OCI-LY7 (cell line): ENCODE measurements around the gene FRMPD1. TPM values are rescaled to one million over a fixed set of nuclear protein-coding genes. Genes with fewer than 3 reads are reported as not detected.

ENCODE experiments used
- BruUV-seq: library from RNA; stranded (reverse); fragments of 400-500 nt; replicated peaks from 2 replicates; lab custom pipeline; 2021; lab: Mats Ljungman, UMichigan
- CTCF ChIA-PET: fragments of 300-600 bp; sonication (Branson Sonifier 250); formaldehyde crosslinking; loops from one replicate; lab custom pipeline; 2022; ENCODE audit warnings: antibody characterized with exemption; ENCODE audit not compliant: unreplicated experiment; lab: Charles Lee
- POLR2A ChIA-PET: fragments of 300-600 bp; sonication (Branson Sonifier 250); formaldehyde crosslinking; loops from one replicate; lab custom pipeline; 2022; ENCODE audit warnings: antibody characterized with exemption; lab: Charles Lee
- DNase-seq: peaks from one replicate; pipeline ENCODE4 v3.0.0-alpha.2; 2015; ENCODE audit warnings: low spot score
- H2AFZ ChIP-seq: fragments of 200-600 bp; sonication (generic), shearing (Covaris generic); 2 replicates; pipeline ENCODE4 v1.6.1; 2014; ENCODE audit warnings: mild to moderate bottlenecking, antibody characterized with exemption, low read length, moderate library complexity
- H3K27ac ChIP-seq: fragments of 200-600 bp; sonication (generic); 2 replicates; pipeline ENCODE4 v1.5.1; 2014; ENCODE audit warnings: mixed run types, low read depth, mild to moderate bottlenecking, moderate library complexity, low read length, inconsistent platforms; ENCODE audit not compliant: poor library complexity, severe bottlenecking
- H3K36me3 ChIP-seq: fragments of 200-600 bp; sonication (generic); 2 replicates; pipeline ENCODE4 v1.6.1; 2014; ENCODE audit warnings: mild to moderate bottlenecking, antibody characterized with exemption, low read length, moderate library complexity, mixed read lengths; ENCODE audit not compliant: insufficient read depth
- H3K4me1 ChIP-seq: fragments of 200-600 bp; sonication (generic); 2 replicates; pipeline ENCODE4 v1.5.1; 2014; ENCODE audit warnings: mild to moderate bottlenecking, low read length; ENCODE audit not compliant: insufficient read depth, poor library complexity, severe bottlenecking
- H3K4me2 ChIP-seq: fragments of 200-600 bp; sonication (generic); 2 replicates; pipeline ENCODE4 v1.6.1; 2014; ENCODE audit warnings: mild to moderate bottlenecking, low read length
- H3K4me3 ChIP-seq: fragments of 200-600 bp; sonication (generic); 2 replicates; pipeline ENCODE4 v1.5.1; 2014; ENCODE audit warnings: mild to moderate bottlenecking, low read depth, low read length; ENCODE audit not compliant: poor library complexity, severe bottlenecking
- H3K79me2 ChIP-seq: fragments of 200-600 bp; sonication (generic); 2 replicates; pipeline ENCODE4 v1.6.1; 2016; ENCODE audit warnings: low read depth, mild to moderate bottlenecking, low read length, moderate library complexity, mixed read lengths; ENCODE audit not compliant: insufficient read depth
- H3K9me2 ChIP-seq: fragments of 200-600 bp; sonication (generic); 2 replicates; pipeline ENCODE4 v1.6.1; 2016; ENCODE audit warnings: mild to moderate bottlenecking, low read length, mixed read lengths; ENCODE audit not compliant: insufficient read depth
- H3K9me3 ChIP-seq: fragments of 200-600 bp; sonication (generic); 2 replicates; pipeline ENCODE4 v1.6.1; 2014; ENCODE audit warnings: mild to moderate bottlenecking, mixed run types, low read length, mixed read lengths
- H4K20me1 ChIP-seq: fragments of 200-600 bp; sonication (generic); 2 replicates; pipeline ENCODE4 v1.6.1; 2014; ENCODE audit warnings: mild to moderate bottlenecking, antibody characterized with exemption, low read length, moderate library complexity, mixed read lengths; ENCODE audit not compliant: insufficient read depth
- CTCF ChIP-seq: fragments of 200-600 bp; sonication (generic); conservative IDR thresholded peaks from 2 replicates; pipeline ENCODE4 v1.5.1; 2014; ENCODE audit warnings: mild to moderate bottlenecking, antibody characterized with exemption, low read length, moderate library complexity, mixed read lengths
- EZH2phosphoT487 ChIP-seq: fragments of 200-600 bp; sonication (generic); IDR thresholded peaks from 2 replicates; pipeline ENCODE4 v1.6.1; 2018; ENCODE audit warnings: low read depth, borderline replicate concordance, mild to moderate bottlenecking, mixed run types, antibody characterized with exemption, low read length, moderate library complexity, mixed read lengths
- intact Hi-C: fragments of 100-400 bp; cut with micrococcal nuclease; formaldehyde crosslinking; loops from one replicate; pipeline ENCODE4 v1.10.0; 2022; ENCODE audit not compliant: unreplicated experiment
- total RNA-seq, 2 experiments: library from RNA; depleted of rRNA in 1 of 2; stranded (reverse); fragments of >200 nt in 1 of 2; shearing (Covaris generic) in 1 of 2; gene quantifications; 2 replicates each; pipeline ENCODE4 v1.2.3, GENCODE V29; 2014 to 2022

Gene FRMPD1
- total RNA-seq, 2 experiments from 2014 or later: not detected

GRCh38 chr9:37679649-37680402 is 29.1 kb downstream of the FRMPD1 start:
- Histone ChIP-seq H3K36me3 (no peaks in the 10 kb centered on the region), H3K4me2 (no peak overlapping the region), H3K79me2 (no peaks in the 10 kb centered on the region), H3K9me3 (no peaks in the 10 kb centered on the region), H2AFZ (no peak overlapping the region), H4K20me1 (no peaks in the 10 kb centered on the region), H3K4me1 (no peaks in the 10 kb centered on the region), H3K27ac (no peak overlapping the region), H3K9me2 (no peaks in the 10 kb centered on the region), H3K4me3 (no peak overlapping the region)
- TF ChIP-seq CTCF (no peak), EZH2phosphoT487 (no peak)
- no TSS peak for BruUV-seq
- POLR2A ChIA-PET: interaction anchor here (0.5 kb wide), 1 partner anchor 1077 kb away, joined by 3 read pairs; no protein-coding TSS in a partner anchor
- intact Hi-C loops: no loop called here
- no peak for DNase-seq
- CTCF ChIA-PET: no interaction called here

GRCh38 chr9:37682951-37683350 is 32.2 kb downstream of the FRMPD1 start:
- Histone ChIP-seq H3K4me3 (no peak overlapping the region), H2AFZ (no peak overlapping the region), H3K79me2 (no peaks in the 10 kb centered on the region), H3K9me3 (no peaks in the 10 kb centered on the region), H3K9me2 (no peaks in the 10 kb centered on the region), H4K20me1 (no peaks in the 10 kb centered on the region), H3K27ac (no peak overlapping the region), H3K36me3 (no peaks in the 10 kb centered on the region), H3K4me1 (no peaks in the 10 kb centered on the region), H3K4me2 (no peak overlapping the region)
- BruUV-seq: no TSS peak
- no peak for DNase-seq
- no peak for TF ChIP-seq EZH2phosphoT487
- no peak for TF ChIP-seq CTCF
- intact Hi-C loops: no loop called here
- ChIA-PET CTCF (no interaction called here), POLR2A (no interaction called here)
